Osteoblast (primary cell): ENCODE data around the gene CDH15. TPM values are rescaled to one million over a fixed set of nuclear protein-coding genes. Genes with fewer than 3 reads are reported as not detected.

ENCODE experiments used
- DNase-seq: peaks from one replicate; pipeline ENCODE4 v3.0.0; 2011; ENCODE audit warnings: low spot score, mixed read lengths; ENCODE audit not compliant: insufficient read length; ENCODE audit errors: missing footprints
- H2AFZ ChIP-seq: 2 replicates; pipeline ENCODE4 v1.6.0; 2011; ENCODE audit warnings: mild to moderate bottlenecking, low read length
- H3K27ac ChIP-seq: 2 replicates; pipeline ENCODE4 v1.5.1; 2011; ENCODE audit warnings: mild to moderate bottlenecking, low read depth, low read length, moderate library complexity
- H3K27me3 ChIP-seq: 2 replicates; pipeline ENCODE4 v1.6.0; 2012; ENCODE audit warnings: mild to moderate bottlenecking, control low read depth, inconsistent platforms, low read length, moderate library complexity; ENCODE audit not compliant: insufficient read depth
- H3K36me3 ChIP-seq: 2 replicates; pipeline ENCODE4 v1.5.1; 2011; ENCODE audit warnings: mild to moderate bottlenecking, low read length, control low read depth, moderate library complexity; ENCODE audit not compliant: insufficient read depth
- H3K4me1 ChIP-seq: 2 replicates; pipeline ENCODE4 v1.5.1; 2011; ENCODE audit warnings: mild to moderate bottlenecking, low read length, control low read depth, moderate library complexity; ENCODE audit not compliant: insufficient read depth
- H3K4me2 ChIP-seq: 2 replicates; pipeline ENCODE4 v1.6.0; 2011; ENCODE audit warnings: mild to moderate bottlenecking, low read length; ENCODE audit not compliant: insufficient read depth
- H3K4me3 ChIP-seq: fragments of 200-600 bp; sonication (generic); 3 replicates; pipeline ENCODE4 v1.5.1; 2012; ENCODE audit warnings: mild to moderate bottlenecking, low read length, inconsistent platforms; ENCODE audit not compliant: insufficient read depth
- H3K79me2 ChIP-seq: 2 replicates; pipeline ENCODE4 v1.6.0; 2012; ENCODE audit warnings: mild to moderate bottlenecking, low read length, control low read depth, inconsistent platforms; ENCODE audit not compliant: insufficient read depth
- H3K9me3 ChIP-seq: 2 replicates; pipeline ENCODE4 v1.5.1; 2011; ENCODE audit warnings: low read depth, low read length, control low read depth
- H4K20me1 ChIP-seq: 2 replicates; pipeline ENCODE4 v1.6.0; 2012; ENCODE audit warnings: mild to moderate bottlenecking, low read length, control low read depth; ENCODE audit not compliant: insufficient read depth
- total RNA-seq: library from RNA; depleted of rRNA; stranded (reverse); fragments of >200 nt; gene quantifications from 2 replicates; pipeline ENCODE4 v1.2.3, GENCODE V29; 2012
- TF ChIP-seq, protein P1 (sequence below): IDR thresholded peaks from 2 replicates; pipeline ENCODE4 v1.5.1; 2011; ENCODE audit warnings: mild to moderate bottlenecking, low read depth, low read length, moderate library complexity; ENCODE audit errors: extremely low read depth

The CDH15 gene
- total RNA-seq, 1 donor, result 2.2 TPM

DNA sequence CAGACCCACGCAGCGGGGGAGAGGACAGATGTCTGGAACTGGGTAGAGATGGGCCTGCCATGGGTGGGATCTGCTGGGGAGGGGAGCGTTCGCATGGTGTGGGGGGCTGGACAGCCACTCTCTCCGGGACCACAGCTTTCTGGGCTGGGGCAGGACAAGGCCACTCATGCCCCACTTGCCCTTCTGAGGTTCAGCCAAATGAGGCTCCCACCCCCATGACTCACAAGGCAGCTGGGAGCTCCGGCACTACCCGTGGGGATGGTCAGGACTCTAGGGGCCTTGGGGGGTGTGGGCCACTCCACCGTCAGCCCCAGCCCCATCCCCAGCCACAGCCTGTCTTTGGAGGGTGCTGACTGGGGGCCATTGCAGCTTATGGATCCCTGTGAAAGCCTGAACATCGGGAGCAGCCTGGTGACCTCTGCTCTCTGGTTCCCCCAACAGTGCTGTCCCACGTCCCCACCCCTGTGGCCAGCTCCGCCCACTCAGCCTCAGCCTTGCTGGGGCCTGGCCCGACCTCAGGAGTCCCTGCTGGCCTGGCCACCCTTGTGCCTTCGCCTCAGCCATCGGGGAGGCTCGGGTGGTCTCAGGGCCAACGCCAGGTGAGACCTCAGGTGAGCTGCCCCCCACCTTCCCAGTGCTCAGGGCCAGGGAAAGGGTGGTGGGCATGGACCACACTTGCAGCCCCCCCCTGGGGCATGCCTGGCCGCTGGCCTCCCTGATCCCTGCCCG is 4.7 kb upstream of the CDH15 start:
- TF ChIP-seq, protein P1, sequence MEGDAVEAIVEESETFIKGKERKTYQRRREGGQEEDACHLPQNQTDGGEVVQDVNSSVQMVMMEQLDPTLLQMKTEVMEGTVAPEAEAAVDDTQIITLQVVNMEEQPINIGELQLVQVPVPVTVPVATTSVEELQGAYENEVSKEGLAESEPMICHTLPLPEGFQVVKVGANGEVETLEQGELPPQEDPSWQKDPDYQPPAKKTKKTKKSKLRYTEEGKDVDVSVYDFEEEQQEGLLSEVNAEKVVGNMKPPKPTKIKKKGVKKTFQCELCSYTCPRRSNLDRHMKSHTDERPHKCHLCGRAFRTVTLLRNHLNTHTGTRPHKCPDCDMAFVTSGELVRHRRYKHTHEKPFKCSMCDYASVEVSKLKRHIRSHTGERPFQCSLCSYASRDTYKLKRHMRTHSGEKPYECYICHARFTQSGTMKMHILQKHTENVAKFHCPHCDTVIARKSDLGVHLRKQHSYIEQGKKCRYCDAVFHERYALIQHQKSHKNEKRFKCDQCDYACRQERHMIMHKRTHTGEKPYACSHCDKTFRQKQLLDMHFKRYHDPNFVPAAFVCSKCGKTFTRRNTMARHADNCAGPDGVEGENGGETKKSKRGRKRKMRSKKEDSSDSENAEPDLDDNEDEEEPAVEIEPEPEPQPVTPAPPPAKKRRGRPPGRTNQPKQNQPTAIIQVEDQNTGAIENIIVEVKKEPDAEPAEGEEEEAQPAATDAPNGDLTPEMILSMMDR, result no peak
- Histone ChIP-seq H3K4me1 (peaks cover 7% of the 10 kb centered on the region), H2AFZ (peak overlapping the region; percentile 78), H3K27ac (no peak overlapping the region), H3K36me3 (no peaks in the 10 kb centered on the region), H3K27me3 (peaks cover 5% of the 10 kb centered on the region), H3K9me3 (no peaks in the 10 kb centered on the region), H3K4me3 (peak overlapping the region; percentile 51), H3K79me2 (no peaks in the 10 kb centered on the region), H3K4me2 (peak overlapping the region; percentile 61), H4K20me1 (no peaks in the 10 kb centered on the region)
- DNase-seq, result peak; percentile 97

- peak overlapping the region; percentile 78 for H2AFZ ChIP-seq
- TF ChIP-seq, protein P1, result peak; percentile 65
- peak; percentile 100 for DNase-seq
Measured at GRCh38 chr16:89167425-89167941, 4.1 kb upstream of the CDH15 start.

GRCh38 chr16:89168381-89169189 is 3.0 kb upstream of the CDH15 start:
- Histone ChIP-seq H4K20me1 (no peaks in the 10 kb centered on the region), H3K27me3 (peaks cover 8% of the 10 kb centered on the region), H3K79me2 (no peaks in the 10 kb centered on the region), H2AFZ (no peak overlapping the region), H3K4me3 (no peak overlapping the region), H3K27ac (no peak overlapping the region), H3K9me3 (no peaks in the 10 kb centered on the region), H3K36me3 (no peaks in the 10 kb centered on the region), H3K4me2 (no peak overlapping the region), H3K4me1 (peaks cover 7% of the 10 kb centered on the region)
- TF ChIP-seq, protein P1, result no peak
- peak; percentile 86 for DNase-seq

More at GRCh38 chr16:89167425-89167941, 4.1 kb upstream of the CDH15 start:
- Histone ChIP-seq H3K79me2 (no peaks in the 10 kb centered on the region), H3K36me3 (no peaks in the 10 kb centered on the region), H3K9me3 (no peaks in the 10 kb centered on the region), H3K4me1 (peaks cover 7% of the 10 kb centered on the region), H4K20me1 (no peaks in the 10 kb centered on the region), H3K4me2 (peak overlapping the region; percentile 61), H3K4me3 (peak overlapping the region; percentile 51), H3K27me3 (peaks cover 8% of the 10 kb centered on the region), H3K27ac (no peak overlapping the region)

- peaks cover 9% of the 10 kb centered on the region for H3K4me1 ChIP-seq
- no peaks in the 10 kb centered on the region for H3K9me3 ChIP-seq
- no peak overlapping the region for H3K27ac ChIP-seq
- H4K20me1 ChIP-seq, result no peaks in the 10 kb centered on the region
- H3K27me3 ChIP-seq, result peaks cover 5% of the 10 kb centered on the region
- no peak overlapping the region for H2AFZ ChIP-seq
- TF ChIP-seq, protein P1, result no peak
- H3K4me3 ChIP-seq, result no peak overlapping the region
- H3K4me2 ChIP-seq, result no peak overlapping the region
- H3K79me2 ChIP-seq, result no peaks in the 10 kb centered on the region
- H3K36me3 ChIP-seq, result no peaks in the 10 kb centered on the region
- DNase-seq, result no peak
Measured at GRCh38 chr16:89169778-89170177, 1.8 kb upstream of the CDH15 start.
